Activated CD4-positive, alpha-beta memory T cell treated with anti-CD3 and anti-CD28 coated beads for 36 hours (primary cell): ENCODE data around the gene DENND1A. TPM values are rescaled to one million over a fixed set of nuclear protein-coding genes. Genes with fewer than 3 reads are reported as not detected.
"Not testable (repeated sequence)": the region's sequence is repeated elsewhere in the genome, so short reads cannot be mapped to it uniquely, and the experiment has no call there.

Experiments
- CTCF ChIA-PET: fragments of 350-600 bp; sonication (Branson Sonifier 250); formaldehyde crosslinking; loops from one replicate; lab custom pipeline; 2021; ENCODE audit warnings: antibody characterized with exemption, inconsistent platforms; lab: Charles Lee
- POLR2A ChIA-PET: fragments of 350-600 bp; sonication (Branson Sonifier 250); formaldehyde crosslinking; loops from one replicate; lab custom pipeline; 2021; ENCODE audit warnings: antibody characterized with exemption; lab: Charles Lee
- DNase-seq: peaks from one replicate; pipeline ENCODE4 v3.0.0-alpha.2; 2020
- H3K27ac Mint-ChIP-seq: one replicate; pipeline ENCODE4 v1.8.0; 2021; ENCODE audit warnings: mixed read lengths
- H3K27me3 Mint-ChIP-seq: one replicate; pipeline ENCODE4 v1.8.0; 2021; ENCODE audit warnings: mixed read lengths
- H3K36me3 Mint-ChIP-seq: one replicate; pipeline ENCODE4 v1.8.0; 2021; ENCODE audit warnings: mixed read lengths
- H3K4me1 Mint-ChIP-seq: one replicate; pipeline ENCODE4 v1.8.0; 2021; ENCODE audit warnings: low read depth, mixed read lengths
- H3K4me3 Mint-ChIP-seq: one replicate; pipeline ENCODE4 v1.8.0; 2021; ENCODE audit warnings: mild to moderate bottlenecking, mixed read lengths
- H3K9me3 Mint-ChIP-seq: one replicate; pipeline ENCODE4 v1.8.0; 2021; ENCODE audit warnings: mixed read lengths
- intact Hi-C: fragments of 100-400 bp; cut with micrococcal nuclease; formaldehyde crosslinking; loops from one replicate; pipeline ENCODE4 v1.15.1; 2023
- total RNA-seq, 2 experiments: library from RNA; stranded (reverse); gene quantifications; one replicate each; pipeline ENCODE4 v1.2.3, GENCODE V29; 2021

Gene DENND1A
- total RNA-seq, 2 experiments from 2014 or later: 17.3 to 18.0 TPM

DNA sequence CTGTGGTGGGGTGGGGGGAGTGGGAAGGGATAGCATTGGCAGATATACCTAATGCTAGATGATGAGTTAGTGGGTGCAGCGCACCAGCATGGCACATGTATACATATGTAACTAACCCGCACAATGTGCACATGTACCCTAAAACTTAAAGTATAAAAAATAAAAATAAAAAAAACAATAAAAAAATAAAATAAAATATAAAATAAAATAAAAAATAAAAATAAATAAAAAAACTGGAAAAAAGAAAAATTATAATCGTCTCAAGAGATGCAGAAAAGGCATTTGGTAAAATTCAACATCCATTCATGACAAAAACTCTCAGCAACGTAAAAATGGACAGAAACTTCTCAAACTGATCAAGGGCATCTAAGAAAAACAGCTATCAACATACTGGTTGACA, 20.7 kb downstream of the DENND1A start:
- H3K27me3 Mint-ChIP-seq, CTCF ChIA-PET, H3K4me1 Mint-ChIP-seq, intact Hi-C loops, POLR2A ChIA-PET, H3K4me3 Mint-ChIP-seq, H3K36me3 Mint-ChIP-seq, H3K9me3 Mint-ChIP-seq, H3K27ac Mint-ChIP-seq, DNase-seq: not testable (repeated sequence)

DNA sequence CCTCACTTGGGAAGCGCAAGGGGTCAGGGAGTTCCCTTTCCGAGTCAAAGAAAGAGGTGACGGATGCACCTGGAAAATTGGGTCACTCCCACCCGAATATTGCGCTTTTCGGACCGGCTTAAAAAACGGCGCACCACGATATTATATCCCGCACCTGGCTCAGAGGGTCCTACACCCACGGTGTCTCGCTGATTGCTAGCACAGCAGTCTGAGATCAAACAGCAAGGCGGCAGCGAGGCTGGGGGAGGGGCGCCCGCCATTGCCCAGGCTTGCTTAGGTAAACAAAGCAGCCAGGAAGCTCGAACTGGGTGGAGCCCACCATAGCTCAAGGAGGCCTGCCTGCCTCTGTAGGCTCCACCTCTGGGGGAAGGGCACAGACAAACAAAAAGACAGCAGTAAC, 26.4 kb downstream of the DENND1A start:
- H3K27ac Mint-ChIP-seq, DNase-seq, H3K27me3 Mint-ChIP-seq, H3K4me1 Mint-ChIP-seq, H3K4me3 Mint-ChIP-seq, POLR2A ChIA-PET, intact Hi-C loops, CTCF ChIA-PET: not testable (repeated sequence)
- Mint-ChIP-seq H3K9me3 (peaks cover 12% of the 10 kb centered on the region), H3K36me3 (peaks cover 16% of the 10 kb centered on the region)

- DNase-seq: no peak
- Mint-ChIP-seq H3K36me3 (no peaks in the 10 kb centered on the region), H3K27me3 (no peaks in the 10 kb centered on the region), H3K4me3 (no peak overlapping the region), H3K27ac (no peak overlapping the region), H3K4me1 (peaks cover 8% of the 10 kb centered on the region), H3K9me3 (no peaks in the 10 kb centered on the region)
- ChIA-PET POLR2A (no interaction called here), CTCF (no interaction called here)
- intact Hi-C loops: no loop called here
These were observed 35.1 kb downstream of the DENND1A start for GRCh38 chr9:123894822-123895221.

DNA sequence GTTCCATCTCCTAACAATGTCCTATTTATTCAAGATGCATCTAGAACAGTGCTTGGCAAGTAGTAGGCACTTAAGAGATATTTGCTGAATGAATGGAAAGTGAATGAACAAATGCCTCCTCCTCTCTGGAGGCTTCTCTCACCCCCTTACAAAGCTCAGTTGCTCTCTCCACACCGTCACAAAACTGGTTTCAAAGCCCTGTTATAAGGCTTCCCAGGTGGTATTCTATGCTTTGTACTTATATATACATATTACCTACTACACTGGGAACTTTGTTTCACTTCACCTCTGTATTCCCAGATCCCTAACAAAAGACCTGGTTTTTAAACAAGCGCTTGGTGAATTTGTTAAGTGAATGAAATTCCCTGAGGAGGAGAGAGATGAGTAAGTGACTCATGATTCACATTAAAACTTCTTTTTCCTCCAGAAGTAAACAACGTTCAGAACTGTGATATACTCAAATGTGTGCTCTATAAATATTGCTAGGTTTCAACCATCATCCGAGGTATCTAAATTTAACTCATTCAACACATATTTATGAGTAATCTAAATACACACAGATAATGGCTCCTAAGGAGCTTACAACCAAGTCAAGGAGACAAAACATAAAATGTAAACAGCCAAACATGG, 36.0 kb downstream of the DENND1A start:
- Mint-ChIP-seq H3K9me3 (no peaks in the 10 kb centered on the region), H3K4me1 (peaks cover 6% of the 10 kb centered on the region), H3K27me3 (no peaks in the 10 kb centered on the region), H3K36me3 (peaks cover 2% of the 10 kb centered on the region), H3K27ac (no peak overlapping the region), H3K4me3 (no peak overlapping the region)
- ChIA-PET POLR2A (no interaction called here), CTCF (no interaction called here)
- DNase-seq: no peak
- intact Hi-C loops: no loop called here

GRCh38 chr9:123893115-123893514, 36.8 kb downstream of the DENND1A start:
- no peak for DNase-seq
- peaks cover 4% of the 10 kb centered on the region for H3K4me1 Mint-ChIP-seq
- no peaks in the 10 kb centered on the region for H3K27me3 Mint-ChIP-seq
- ChIA-PET CTCF (no interaction called here), POLR2A (no interaction called here)
- peaks cover 3% of the 10 kb centered on the region for H3K36me3 Mint-ChIP-seq
- H3K4me3 Mint-ChIP-seq: no peak overlapping the region
- H3K9me3 Mint-ChIP-seq: no peaks in the 10 kb centered on the region
- H3K27ac Mint-ChIP-seq: no peak overlapping the region
- intact Hi-C loops: no loop called here

- CTCF ChIA-PET: no interaction called here
- no peaks in the 10 kb centered on the region for H3K27me3 Mint-ChIP-seq
- no peak overlapping the region for H3K27ac Mint-ChIP-seq
- DNase-seq: no peak
- H3K4me3 Mint-ChIP-seq: no peak overlapping the region
- POLR2A ChIA-PET: no interaction called here
- H3K36me3 Mint-ChIP-seq: peaks cover 3% of the 10 kb centered on the region
- no peaks in the 10 kb centered on the region for H3K9me3 Mint-ChIP-seq
- intact Hi-C loops: no loop called here
- H3K4me1 Mint-ChIP-seq: no peaks in the 10 kb centered on the region
These were observed 42.1 kb downstream of the DENND1A start for GRCh38 chr9:123887837-123888236.

DNA sequence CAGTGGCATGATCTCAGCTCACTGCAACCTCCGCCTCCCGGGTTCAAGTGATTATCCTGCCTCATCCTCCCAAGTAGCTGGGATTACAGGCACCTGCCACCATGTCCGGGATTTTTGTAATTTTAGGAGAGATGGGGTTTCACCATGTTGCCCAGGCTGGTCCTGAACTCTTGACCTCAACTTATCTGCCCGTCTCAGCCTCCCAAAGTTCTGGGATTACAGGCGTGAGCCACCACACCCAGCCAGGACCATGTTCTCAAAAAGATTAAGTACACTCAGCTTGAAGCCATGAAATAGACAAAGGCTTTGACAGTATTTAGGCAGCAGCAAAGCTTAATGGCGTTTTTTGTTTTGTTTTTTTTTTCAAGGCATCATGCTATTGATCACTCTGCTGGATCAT, 44.1 kb downstream of the DENND1A start:
- intact Hi-C loops: not testable (repeated sequence)

DNA sequence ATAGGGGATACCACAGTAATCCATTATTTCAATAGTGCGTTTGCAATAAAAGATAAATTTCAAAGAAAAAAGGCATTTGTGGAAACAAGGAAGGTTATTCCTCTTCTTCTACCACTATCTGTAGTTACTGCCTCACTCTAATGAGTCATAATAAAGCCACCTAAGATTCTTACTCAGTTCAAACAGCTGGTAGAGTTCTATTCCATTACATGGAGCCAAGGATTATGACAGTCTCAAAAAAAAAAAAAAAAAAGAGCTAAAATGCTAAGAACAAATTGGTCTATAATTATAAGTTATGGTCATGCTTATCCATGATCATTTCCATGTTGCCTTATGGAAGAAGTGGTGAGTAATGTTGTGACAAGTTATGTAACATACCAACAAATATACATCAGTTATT, 46.3 kb downstream of the DENND1A start:
- peaks cover 4% of the 10 kb centered on the region for H3K36me3 Mint-ChIP-seq
- H3K9me3 Mint-ChIP-seq: no peaks in the 10 kb centered on the region
- no peaks in the 10 kb centered on the region for H3K27me3 Mint-ChIP-seq
- H3K4me1 Mint-ChIP-seq: peaks cover 4% of the 10 kb centered on the region
- no peak overlapping the region for H3K4me3 Mint-ChIP-seq
- ChIA-PET CTCF (no interaction called here), POLR2A (no interaction called here)
- intact Hi-C loops: no loop called here
- no peak for DNase-seq
- no peak overlapping the region for H3K27ac Mint-ChIP-seq

More for the DNA sequence above, 44.1 kb downstream of the DENND1A start:
- H3K9me3 Mint-ChIP-seq, H3K27ac Mint-ChIP-seq, CTCF ChIA-PET, H3K27me3 Mint-ChIP-seq, H3K4me3 Mint-ChIP-seq, POLR2A ChIA-PET, H3K36me3 Mint-ChIP-seq, H3K4me1 Mint-ChIP-seq, DNase-seq: not testable (repeated sequence)

DNA sequence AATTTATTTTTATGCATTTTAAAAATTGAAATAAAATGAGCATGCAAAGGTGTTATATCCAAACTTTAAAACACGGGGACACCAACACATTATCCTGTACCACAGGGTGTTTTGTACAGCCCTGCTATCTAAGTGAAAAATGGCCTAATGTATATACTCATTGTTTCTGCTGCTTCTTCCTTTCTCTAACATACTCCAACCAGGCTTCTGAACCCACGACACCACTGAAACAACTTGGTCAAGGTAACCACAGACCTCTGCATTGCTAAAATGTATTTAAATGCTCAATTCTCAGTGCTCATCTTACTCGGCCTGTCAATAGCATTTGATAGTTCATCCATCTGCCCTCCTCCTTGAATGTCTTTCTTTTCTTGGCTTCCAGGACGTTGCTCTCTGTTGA, 48.3 kb downstream of the DENND1A start:
- Mint-ChIP-seq H3K9me3 (no peaks in the 10 kb centered on the region), H3K4me3 (no peak overlapping the region), H3K36me3 (peaks cover 9% of the 10 kb centered on the region), H3K4me1 (peaks cover 4% of the 10 kb centered on the region), H3K27ac (no peak overlapping the region), H3K27me3 (no peaks in the 10 kb centered on the region)
- intact Hi-C loops: no loop called here
- POLR2A ChIA-PET: no interaction called here
- CTCF ChIA-PET: no interaction called here
- DNase-seq: no peak

- Mint-ChIP-seq H3K27me3 (no peaks in the 10 kb centered on the region), H3K4me1 (peaks cover 4% of the 10 kb centered on the region), H3K9me3 (no peaks in the 10 kb centered on the region), H3K4me3 (no peak overlapping the region), H3K36me3 (peaks cover 13% of the 10 kb centered on the region), H3K27ac (no peak overlapping the region)
- ChIA-PET CTCF (no interaction called here), POLR2A (no interaction called here)
- DNase-seq: no peak
- intact Hi-C loops: no loop called here
These were observed 49.5 kb downstream of the DENND1A start for GRCh38 chr9:123880420-123880819.

DNA sequence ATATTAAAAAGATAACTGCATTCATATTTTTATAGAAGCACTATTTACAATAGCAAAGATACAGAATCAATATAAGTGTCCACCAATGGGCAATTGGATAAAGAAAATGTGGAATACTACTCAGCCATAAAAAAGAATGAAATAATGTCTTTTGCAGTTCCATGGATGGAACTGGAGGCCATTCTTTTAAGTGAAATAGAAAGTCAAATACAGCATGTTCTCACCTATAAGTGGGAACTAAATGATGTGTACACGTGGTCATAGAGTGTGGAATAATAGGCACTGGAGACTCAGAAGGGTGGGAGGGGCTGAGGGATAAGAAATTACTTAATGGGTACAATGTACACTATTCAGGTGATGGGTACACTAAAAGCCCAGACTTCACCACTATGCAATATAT, 53.2 kb downstream of the DENND1A start:
- CTCF ChIA-PET: no interaction called here
- POLR2A ChIA-PET: no interaction called here
- Mint-ChIP-seq H3K9me3 (no peaks in the 10 kb centered on the region), H3K27ac (no peak overlapping the region), H3K36me3 (peaks cover 13% of the 10 kb centered on the region), H3K4me1 (peaks cover 2% of the 10 kb centered on the region), H3K4me3 (no peak overlapping the region), H3K27me3 (no peaks in the 10 kb centered on the region)
- DNase-seq: no peak
- intact Hi-C loops: no loop called here

- DNase-seq: no peak
- H3K9me3 Mint-ChIP-seq: no peaks in the 10 kb centered on the region
- no peaks in the 10 kb centered on the region for H3K27me3 Mint-ChIP-seq
- peaks cover 7% of the 10 kb centered on the region for H3K36me3 Mint-ChIP-seq
- ChIA-PET CTCF (no interaction called here), POLR2A (no interaction called here)
- H3K4me1 Mint-ChIP-seq: peaks cover 12% of the 10 kb centered on the region
- H3K27ac Mint-ChIP-seq: no peak overlapping the region
- no peak overlapping the region for H3K4me3 Mint-ChIP-seq
- intact Hi-C loops: no loop called here
These were observed 57.2 kb downstream of the DENND1A start for GRCh38 chr9:123872710-123873109.

GRCh38 chr9:123871781-123872180, 58.1 kb downstream of the DENND1A start:
- no peaks in the 10 kb centered on the region for H3K9me3 Mint-ChIP-seq
- no peak for DNase-seq
- no peak overlapping the region for H3K27ac Mint-ChIP-seq
- H3K4me1 Mint-ChIP-seq: peaks cover 21% of the 10 kb centered on the region
- H3K36me3 Mint-ChIP-seq: peaks cover 5% of the 10 kb centered on the region
- H3K27me3 Mint-ChIP-seq: no peaks in the 10 kb centered on the region
- ChIA-PET CTCF (interaction anchor here (0.5 kb wide), 1 partner anchor 359 kb away, joined by 3 read pairs; no protein-coding TSS in a partner anchor), POLR2A (no interaction called here)
- intact Hi-C loops: no loop called here
- H3K4me3 Mint-ChIP-seq: no peak overlapping the region
